Measurements from ENCODE around the gene ZNF232. TPM values are rescaled to one million over a fixed set of nuclear protein-coding genes. Genes with fewer than 3 reads are reported as not detected.
"Not testable (repeated sequence)": the region's sequence is repeated elsewhere in the genome, so short reads cannot be mapped to it uniquely, and the experiment has no call there.

Gene ZNF232
- total RNA-seq, 1 donor from 2014 or later: 44.5 TPM

DNA sequence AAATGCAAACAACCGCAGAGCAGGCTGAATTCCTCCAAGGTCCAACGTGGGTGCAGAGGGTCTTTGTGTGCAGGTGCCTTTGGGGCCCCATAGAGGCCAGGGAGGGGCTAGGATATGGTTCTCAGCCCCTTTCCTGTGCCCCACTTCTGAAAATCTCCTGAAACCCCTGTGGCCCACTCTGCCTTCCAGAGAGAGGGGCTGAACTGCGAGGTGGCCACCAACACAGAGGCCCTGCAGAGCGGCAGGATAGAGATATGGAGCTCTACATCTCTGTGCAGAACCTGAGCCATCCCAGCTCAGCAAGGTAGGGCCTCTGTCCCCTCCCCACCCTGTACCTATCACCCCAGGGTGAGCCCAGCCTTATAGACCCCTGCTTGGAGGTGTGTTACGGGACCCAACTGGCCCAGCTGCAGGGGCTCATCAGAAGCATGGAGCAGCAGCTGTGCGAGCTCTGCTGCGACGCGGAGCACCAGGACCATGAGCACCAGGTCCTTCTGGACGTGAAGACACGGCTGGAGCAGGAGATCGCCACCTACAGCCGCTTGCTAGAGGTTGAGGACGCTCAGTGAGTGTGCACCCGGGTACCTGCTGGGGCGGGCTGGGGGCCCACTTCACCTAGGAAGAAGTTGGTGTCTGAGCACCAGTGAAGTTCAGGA, 9.6 kb upstream of the ZNF232 start:
- Mint-ChIP-seq H3K36me3 (ENCODE audit: unreplicated experiment) (peaks cover 7% of the 10 kb centered on the region), H3K27ac (ENCODE audit: unreplicated experiment) (no peak overlapping the region), H3K27me3 (ENCODE audit: unreplicated experiment) (peaks cover 16% of the 10 kb centered on the region), H3K4me3 (ENCODE audit: unreplicated experiment) (peak overlapping the region; percentile 50), H3K4me1 (ENCODE audit: low read depth, unreplicated experiment) (peaks cover 4% of the 10 kb centered on the region), H3K9me3 (ENCODE audit: unreplicated experiment) (peaks cover 5% of the 10 kb centered on the region)
- no peak for DNase-seq
- TF ChIP-seq, protein P1, sequence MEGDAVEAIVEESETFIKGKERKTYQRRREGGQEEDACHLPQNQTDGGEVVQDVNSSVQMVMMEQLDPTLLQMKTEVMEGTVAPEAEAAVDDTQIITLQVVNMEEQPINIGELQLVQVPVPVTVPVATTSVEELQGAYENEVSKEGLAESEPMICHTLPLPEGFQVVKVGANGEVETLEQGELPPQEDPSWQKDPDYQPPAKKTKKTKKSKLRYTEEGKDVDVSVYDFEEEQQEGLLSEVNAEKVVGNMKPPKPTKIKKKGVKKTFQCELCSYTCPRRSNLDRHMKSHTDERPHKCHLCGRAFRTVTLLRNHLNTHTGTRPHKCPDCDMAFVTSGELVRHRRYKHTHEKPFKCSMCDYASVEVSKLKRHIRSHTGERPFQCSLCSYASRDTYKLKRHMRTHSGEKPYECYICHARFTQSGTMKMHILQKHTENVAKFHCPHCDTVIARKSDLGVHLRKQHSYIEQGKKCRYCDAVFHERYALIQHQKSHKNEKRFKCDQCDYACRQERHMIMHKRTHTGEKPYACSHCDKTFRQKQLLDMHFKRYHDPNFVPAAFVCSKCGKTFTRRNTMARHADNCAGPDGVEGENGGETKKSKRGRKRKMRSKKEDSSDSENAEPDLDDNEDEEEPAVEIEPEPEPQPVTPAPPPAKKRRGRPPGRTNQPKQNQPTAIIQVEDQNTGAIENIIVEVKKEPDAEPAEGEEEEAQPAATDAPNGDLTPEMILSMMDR (IDR thresholded peaks at IDR 0.05; ENCODE audit: partially characterized antibody, unreplicated experiment): no peak

DNA sequence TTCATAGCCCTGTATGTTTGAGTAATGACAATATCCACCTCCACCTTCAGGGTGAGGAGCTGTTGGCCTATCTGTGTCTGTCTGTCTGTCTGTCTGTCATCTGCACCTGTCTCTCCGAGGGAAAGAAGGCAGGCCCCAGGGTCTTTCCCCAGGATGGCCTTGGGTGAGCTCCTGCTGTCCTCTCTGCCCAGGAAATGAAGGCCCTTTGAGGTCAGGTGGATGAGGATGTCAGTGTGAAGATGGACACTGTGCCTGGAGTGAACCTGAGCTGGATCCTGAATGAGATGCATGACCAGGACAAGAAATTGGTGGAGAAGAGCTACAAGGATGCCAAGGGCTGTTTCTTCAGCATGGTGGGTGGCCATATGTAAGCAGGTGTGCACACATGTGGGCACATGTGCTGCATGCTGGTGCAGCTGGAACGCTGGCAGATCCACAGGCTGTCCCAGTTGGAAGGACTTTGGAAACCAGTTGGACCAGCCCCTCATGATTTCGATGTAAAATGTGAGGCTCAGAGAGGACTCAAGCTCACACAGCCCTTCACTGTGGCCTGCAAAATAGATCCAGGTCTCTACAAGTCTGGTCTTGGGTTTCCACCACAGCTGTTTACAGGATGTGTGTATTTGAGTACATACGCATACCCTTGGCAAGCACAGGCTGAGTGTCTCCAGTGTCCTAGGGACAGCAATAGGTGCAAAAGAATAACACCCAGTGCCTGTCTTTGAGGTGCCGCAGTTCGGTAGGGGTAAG, 8.9 kb upstream of the ZNF232 start:
- H3K36me3 Mint-ChIP-seq (ENCODE audit: unreplicated experiment); H3K4me3 Mint-ChIP-seq (ENCODE audit: unreplicated experiment); H3K9me3 Mint-ChIP-seq (ENCODE audit: unreplicated experiment); H3K27ac Mint-ChIP-seq (ENCODE audit: unreplicated experiment); DNase-seq; H3K4me1 Mint-ChIP-seq (ENCODE audit: low read depth, unreplicated experiment): not testable (repeated sequence)
- H3K27me3 Mint-ChIP-seq (ENCODE audit: unreplicated experiment): peaks cover 16% of the 10 kb centered on the region

GRCh38 chr17:5120036-5120435, 8.4 kb upstream of the ZNF232 start:
- Mint-ChIP-seq H3K36me3 (ENCODE audit: unreplicated experiment) (peaks cover 7% of the 10 kb centered on the region), H3K27me3 (ENCODE audit: unreplicated experiment) (peaks cover 16% of the 10 kb centered on the region), H3K9me3 (ENCODE audit: unreplicated experiment) (peaks cover 5% of the 10 kb centered on the region), H3K4me1 (ENCODE audit: low read depth, unreplicated experiment) (peaks cover 4% of the 10 kb centered on the region), H3K27ac (ENCODE audit: unreplicated experiment) (no peak overlapping the region), H3K4me3 (ENCODE audit: unreplicated experiment) (no peak overlapping the region)
- DNase-seq: no peak
- TF ChIP-seq, protein P1 (IDR thresholded peaks at IDR 0.05; ENCODE audit: partially characterized antibody, unreplicated experiment): no peak

GRCh38 chr17:5118219-5118618, 6.5 kb upstream of the ZNF232 start:
- TF ChIP-seq, protein P1 (IDR thresholded peaks at IDR 0.05; ENCODE audit: partially characterized antibody, unreplicated experiment): no peak
- peaks cover 15% of the 10 kb centered on the region for H3K27me3 Mint-ChIP-seq (ENCODE audit: unreplicated experiment)
- peaks cover 5% of the 10 kb centered on the region for H3K9me3 Mint-ChIP-seq (ENCODE audit: unreplicated experiment)
- H3K36me3 Mint-ChIP-seq (ENCODE audit: unreplicated experiment): peaks cover 7% of the 10 kb centered on the region
- H3K4me1 Mint-ChIP-seq (ENCODE audit: low read depth, unreplicated experiment): no peaks in the 10 kb centered on the region
- peak overlapping the region; percentile 34 for H3K4me3 Mint-ChIP-seq (ENCODE audit: unreplicated experiment)
- DNase-seq: no peak
- H3K27ac Mint-ChIP-seq (ENCODE audit: unreplicated experiment): no peak overlapping the region

DNA sequence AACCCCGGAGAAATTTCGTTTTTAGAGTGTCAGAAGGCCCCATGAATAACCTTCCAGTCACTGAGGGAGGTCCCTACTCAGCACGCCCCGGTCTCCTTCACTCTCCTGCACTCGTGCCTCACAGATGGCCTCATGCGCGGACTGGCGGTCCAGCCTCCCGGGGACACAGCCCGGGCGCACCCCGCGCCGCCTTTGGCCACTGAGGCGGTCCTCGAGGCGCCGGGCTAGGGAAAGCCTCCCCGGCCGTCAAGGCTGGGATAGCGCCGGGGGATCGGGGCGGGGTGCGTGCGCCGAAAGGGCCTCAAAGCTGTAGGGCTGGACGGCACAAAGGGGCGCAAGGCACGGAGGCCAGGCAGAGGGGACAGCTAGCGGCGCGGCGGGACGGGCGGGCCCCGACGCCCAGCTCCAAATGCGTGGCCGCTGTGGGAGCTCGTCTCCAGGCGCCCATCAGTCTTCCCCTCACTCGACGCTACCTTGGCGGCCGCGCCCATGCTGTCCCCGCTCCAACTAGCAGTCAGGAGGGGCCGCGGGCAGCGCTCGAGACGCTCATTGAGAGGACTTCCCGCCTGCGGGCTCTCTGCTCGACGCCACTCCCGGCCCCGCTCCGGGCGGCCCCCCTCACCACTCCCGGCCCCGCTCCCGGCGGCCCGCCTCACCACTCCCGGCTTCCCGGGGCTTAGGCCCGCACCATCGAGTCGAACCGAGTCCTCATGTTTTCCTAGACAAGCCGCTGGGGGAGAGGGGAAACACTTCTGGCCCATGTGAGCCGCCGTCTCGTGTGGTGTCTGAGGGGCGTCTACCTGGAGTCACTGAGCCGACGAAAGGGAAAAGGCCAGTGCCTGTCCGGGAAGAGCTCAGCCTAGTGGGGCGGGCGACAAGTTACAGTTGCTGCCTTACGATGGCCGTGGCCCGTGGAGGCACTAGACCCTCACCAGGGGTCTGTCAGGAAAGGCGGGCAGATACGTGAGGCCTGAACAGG, 4.3 kb upstream of the ZNF232 start, which contains the start of gene USP6:
Gene USP6 (plus strand): TSS at position 360 of the 979 bp plus-strand sequence. CDS start 14,336 bp downstream, outside the sequence.
- Mint-ChIP-seq H3K36me3 (ENCODE audit: unreplicated experiment) (peaks cover 7% of the 10 kb centered on the region), H3K4me1 (ENCODE audit: low read depth, unreplicated experiment) (no peaks in the 10 kb centered on the region), H3K9me3 (ENCODE audit: unreplicated experiment) (peaks cover 9% of the 10 kb centered on the region), H3K27me3 (ENCODE audit: unreplicated experiment) (peaks cover 15% of the 10 kb centered on the region), H3K27ac (ENCODE audit: unreplicated experiment) (peak within 1 kb of the TSS; percentile 31), H3K4me3 (ENCODE audit: unreplicated experiment) (peak within 1 kb of the TSS; percentile 90)
- peak; percentile 60 for DNase-seq
- TF ChIP-seq, protein P1 (IDR thresholded peaks at IDR 0.05; ENCODE audit: partially characterized antibody, unreplicated experiment): no peak
